ENCODE measurements around the gene ATP6V1E1. TPM values are rescaled to one million over a fixed set of nuclear protein-coding genes. Genes with fewer than 3 reads are reported as not detected.

The ATP6V1E1 gene
- total RNA-seq, 1 donor from 2014 or later, result 213 TPM

GRCh38 chr22:17581631-17582030 lies 46.9 kb downstream of the ATP6V1E1 start:
- DNase-seq, result no peak
- Histone ChIP-seq H3K9me3 (replicated peaks) (no peaks in the 10 kb centered on the region), H3K4me1 (peaks cover 15% of the 10 kb centered on the region), H3K27ac (replicated peaks) (no peak overlapping the region), H3K36me3 (no peaks in the 10 kb centered on the region), H3K4me3 (no peak overlapping the region), H3K27me3 (ENCODE audit: low read depth) (no peaks in the 10 kb centered on the region)
- intact Hi-C loops (cut with micrococcal nuclease), result no loop called here
- no peak for TF ChIP-seq CTCF (IDR thresholded peaks at IDR 0.05; ENCODE audit: borderline replicate concordance)

- intact Hi-C loops (cut with micrococcal nuclease), result no loop called here
- H3K9me3 ChIP-seq (replicated peaks), result no peaks in the 10 kb centered on the region
- H3K4me3 ChIP-seq, result no peak overlapping the region
- no peak overlapping the region for H3K27ac ChIP-seq (replicated peaks)
- H3K27me3 ChIP-seq (ENCODE audit: low read depth), result no peaks in the 10 kb centered on the region
- DNase-seq, result no peak
- no peaks in the 10 kb centered on the region for H3K36me3 ChIP-seq
- H3K4me1 ChIP-seq, result peaks cover 17% of the 10 kb centered on the region
- TF ChIP-seq CTCF (IDR thresholded peaks at IDR 0.05; ENCODE audit: borderline replicate concordance), result no peak
Measured at GRCh38 chr22:17581056-17581455, 47.5 kb downstream of the ATP6V1E1 start.

GRCh38 chr22:17580441-17581031 lies 48.0 kb downstream of the ATP6V1E1 start:
- Histone ChIP-seq H3K4me3 (no peak overlapping the region), H3K27me3 (ENCODE audit: low read depth) (no peaks in the 10 kb centered on the region), H3K4me1 (peaks cover 21% of the 10 kb centered on the region), H3K27ac (replicated peaks) (no peak overlapping the region), H3K9me3 (replicated peaks) (no peaks in the 10 kb centered on the region), H3K36me3 (no peaks in the 10 kb centered on the region)
- no peak for DNase-seq
- TF ChIP-seq CTCF (IDR thresholded peaks at IDR 0.05; ENCODE audit: borderline replicate concordance), result no peak
- intact Hi-C loops (cut with micrococcal nuclease), result no loop called here

GRCh38 chr22:17579535-17579981 lies 49.0 kb downstream of the ATP6V1E1 start:
- intact Hi-C loops (cut with micrococcal nuclease), result loop anchor here (10.0 kb wide), 1 partner anchor 55 kb away; the partner anchor contains the start of gene BCL2L13
- DNase-seq, result no peak

GRCh38 chr22:17578136-17578754 lies 50.3 kb downstream of the ATP6V1E1 start:
- intact Hi-C loops (cut with micrococcal nuclease), result loop anchor here (10.0 kb wide), 1 partner anchor 57 kb away; the partner anchor contains the start of gene BCL2L13
- Histone ChIP-seq H3K4me3 (no peak overlapping the region), H3K4me1 (peaks cover 29% of the 10 kb centered on the region), H3K27ac (replicated peaks) (peak overlapping the region; percentile 84), H3K27me3 (ENCODE audit: low read depth) (no peaks in the 10 kb centered on the region), H3K36me3 (no peaks in the 10 kb centered on the region), H3K9me3 (replicated peaks) (no peaks in the 10 kb centered on the region)
- TF ChIP-seq CTCF (IDR thresholded peaks at IDR 0.05; ENCODE audit: borderline replicate concordance), result no peak
- peak; percentile 59 for DNase-seq

More at GRCh38 chr22:17579535-17579981, 49.0 kb downstream of the ATP6V1E1 start:
- no peaks in the 10 kb centered on the region for H3K36me3 ChIP-seq
- peak overlapping the region; percentile 84 for H3K27ac ChIP-seq (replicated peaks)
- no peaks in the 10 kb centered on the region for H3K9me3 ChIP-seq (replicated peaks)
- no peak for TF ChIP-seq CTCF (IDR thresholded peaks at IDR 0.05; ENCODE audit: borderline replicate concordance)
- H3K4me3 ChIP-seq, result no peak overlapping the region
- no peaks in the 10 kb centered on the region for H3K27me3 ChIP-seq (ENCODE audit: low read depth)
- H3K4me1 ChIP-seq, result peaks cover 26% of the 10 kb centered on the region

All from left ventricle myocardium inferior (tissue), 1 donor.